Fibroblast of lung (primary cell): ENCODE measurements around the gene MCM10. TPM values are rescaled to one million over a fixed set of nuclear protein-coding genes. Genes with fewer than 3 reads are reported as not detected.

Source experiments
- DNase-seq, 2 donors: peaks; one replicate each; pipeline versions ENCODE4 v3.0.0 to v3.0.0-alpha.2; 2010; ENCODE audit warnings: low read depth in 2 of 2
- H2AFZ ChIP-seq: 2 replicates; pipeline ENCODE4 v1.5.1; 2012; ENCODE audit warnings: low read length, control low read depth, inconsistent platforms
- H3K27ac ChIP-seq: 2 replicates; pipeline ENCODE4 v1.5.1; 2011; ENCODE audit warnings: low read length, control low read depth; ENCODE audit not compliant: insufficient read depth
- H3K27me3 ChIP-seq: 2 replicates; pipeline ENCODE4 v1.5.1; 2011; ENCODE audit warnings: mild to moderate bottlenecking, low read length; ENCODE audit not compliant: control insufficient read depth, insufficient read depth
- H3K36me3 ChIP-seq: 2 replicates; pipeline ENCODE4 v1.5.1; 2011; ENCODE audit warnings: low read length; ENCODE audit not compliant: control insufficient read depth, insufficient read depth
- H3K4me1 ChIP-seq: 2 replicates; pipeline ENCODE4 v1.5.1; 2011; ENCODE audit warnings: low read length; ENCODE audit not compliant: control insufficient read depth, insufficient read depth; ENCODE audit errors: extremely low read depth
- H3K4me2 ChIP-seq: 2 replicates; pipeline ENCODE4 v1.5.1; 2011; ENCODE audit warnings: low read length, control low read depth; ENCODE audit not compliant: insufficient read depth; ENCODE audit errors: extremely low read depth
- H3K4me3 ChIP-seq, 4 experiments: fragments of 200-600 bp in 1 of 4; sonication (generic) in 1 of 4; replicated peaks in 1 of 4; 2 replicates each; pipeline ENCODE4 v1.5.1; 2011 to 2016; ENCODE audit warnings: low read length in 4 of 4, low read depth in 3 of 4, mild to moderate bottlenecking in 3 of 4, control low read depth in 2 of 4, inconsistent platforms in 1 of 4, mixed read lengths in 1 of 4; ENCODE audit not compliant: insufficient read depth in 1 of 4; ENCODE audit errors: control extremely low read depth in 1 of 4
- H3K79me2 ChIP-seq: 2 replicates; pipeline ENCODE4 v1.5.1; 2012; ENCODE audit warnings: mild to moderate bottlenecking, low read length, inconsistent platforms; ENCODE audit not compliant: control insufficient read depth, insufficient read depth
- H3K9ac ChIP-seq: 2 replicates; pipeline ENCODE4 v1.5.1; 2011; ENCODE audit warnings: mild to moderate bottlenecking, low read length, control low read depth; ENCODE audit not compliant: insufficient read depth
- H3K9me3 ChIP-seq: 2 replicates; pipeline ENCODE4 v1.5.1; 2012; ENCODE audit warnings: low read depth, low read length; ENCODE audit not compliant: control insufficient read depth, insufficient read depth
- H4K20me1 ChIP-seq: 2 replicates; pipeline ENCODE4 v1.5.1; 2011; ENCODE audit warnings: low read length; ENCODE audit not compliant: control insufficient read depth, insufficient read depth; ENCODE audit errors: extremely low read depth
- CTCF ChIP-seq, 2 donors: IDR thresholded peaks in 1 of 2; conservative IDR thresholded peaks in 1 of 2; 1 replicate in 1 of 2; 2 replicates in 1 of 2; pipeline ENCODE4 v1.5.1; 2011 to 2012; ENCODE audit warnings: low read length in 2 of 2, control low read depth in 1 of 2, inconsistent platforms in 1 of 2, low read depth in 1 of 2, mild to moderate bottlenecking in 1 of 2
- EZH2 ChIP-seq: IDR thresholded peaks from 2 replicates; pipeline ENCODE4 v1.5.1; 2012; ENCODE audit warnings: low read length, control low read depth, mild to moderate bottlenecking; ENCODE audit errors: missing control alignments
- polyA plus RNA-seq, 2 donors: library from polyadenylated mRNA; depleted of rRNA in 1 of 2; stranded (reverse) in 1 of 2; unstranded in 1 of 2; fragments of >200 nt; gene quantifications; 2 replicates each; pipeline ENCODE4 v1.2.1, GENCODE V29; 2011 to 2012; ENCODE audit warnings: missing spikeins in 1 of 2
- total RNA-seq: library from RNA; depleted of rRNA; stranded (reverse); fragments of >200 nt; gene quantifications from 2 replicates; pipeline ENCODE4 v1.2.1, GENCODE V29; 2014

Gene MCM10
- total and polyA plus RNA-seq, 2 donors (not counting 1 experiment from before 2014, with no cell fraction given), result 0.83 to 3.1 TPM

GRCh38 chr10:13167568-13167967 lies 6.2 kb downstream of the MCM10 start:
- peaks cover under 1% of the 10 kb centered on the region for H3K79me2 ChIP-seq
- H3K4me1 ChIP-seq, result peaks cover under 1% of the 10 kb centered on the region
- H3K27ac ChIP-seq, result no peak overlapping the region
- H3K9me3 ChIP-seq, result no peaks in the 10 kb centered on the region
- no peak for DNase-seq
- no peak overlapping the region for H3K4me2 ChIP-seq
- no peaks in the 10 kb centered on the region for H3K36me3 ChIP-seq
- H3K9ac ChIP-seq, result no peak overlapping the region
- no peak overlapping the region for H3K4me3 ChIP-seq
- no peaks in the 10 kb centered on the region for H3K27me3 ChIP-seq
- TF ChIP-seq EZH2 (no peak), CTCF (conservative IDR thresholded peaks at IDR 0.05 in 1 of 2, IDR thresholded peaks at IDR 0.05 in 1 of 2; ENCODE audit: low read depth in 1 of 2, low read length in 2 of 2) (no peak)
- H4K20me1 ChIP-seq, result no peaks in the 10 kb centered on the region
- no peak overlapping the region for H2AFZ ChIP-seq

- Histone ChIP-seq H3K4me1 (no peaks in the 10 kb centered on the region), H3K4me2 (no peak overlapping the region), H3K79me2 (no peaks in the 10 kb centered on the region), H2AFZ (no peak overlapping the region), H3K9ac (no peak overlapping the region), H4K20me1 (no peaks in the 10 kb centered on the region), H3K4me3 (no peak overlapping the region), H3K27me3 (no peaks in the 10 kb centered on the region), H3K9me3 (no peaks in the 10 kb centered on the region), H3K27ac (no peak overlapping the region), H3K36me3 (no peaks in the 10 kb centered on the region)
- TF ChIP-seq CTCF (conservative IDR thresholded peaks at IDR 0.05 in 1 of 2, IDR thresholded peaks at IDR 0.05 in 1 of 2; ENCODE audit: low read depth in 1 of 2, low read length in 2 of 2) (no peak), EZH2 (no peak)
- DNase-seq, result no peak
These were observed 7.4 kb downstream of the MCM10 start for GRCh38 chr10:13168781-13169180.

GRCh38 chr10:13173616-13174015 lies 12.3 kb downstream of the MCM10 start:
- DNase-seq, result no peak
- Histone ChIP-seq H3K4me2 (no peak overlapping the region), H3K79me2 (no peaks in the 10 kb centered on the region), H2AFZ (no peak overlapping the region), H3K27ac (no peak overlapping the region), H3K4me1 (no peaks in the 10 kb centered on the region), H3K36me3 (peaks cover 2% of the 10 kb centered on the region), H3K9me3 (no peaks in the 10 kb centered on the region), H4K20me1 (no peaks in the 10 kb centered on the region), H3K9ac (no peak overlapping the region), H3K4me3 (no peak overlapping the region), H3K27me3 (no peaks in the 10 kb centered on the region)
- no peak for TF ChIP-seq EZH2
- no peak for TF ChIP-seq CTCF (conservative IDR thresholded peaks at IDR 0.05 in 1 of 2, IDR thresholded peaks at IDR 0.05 in 1 of 2; ENCODE audit: low read depth in 1 of 2, low read length in 2 of 2)
